ENCODE data around the gene ADCY9.

ADCY9 gene

DNA sequence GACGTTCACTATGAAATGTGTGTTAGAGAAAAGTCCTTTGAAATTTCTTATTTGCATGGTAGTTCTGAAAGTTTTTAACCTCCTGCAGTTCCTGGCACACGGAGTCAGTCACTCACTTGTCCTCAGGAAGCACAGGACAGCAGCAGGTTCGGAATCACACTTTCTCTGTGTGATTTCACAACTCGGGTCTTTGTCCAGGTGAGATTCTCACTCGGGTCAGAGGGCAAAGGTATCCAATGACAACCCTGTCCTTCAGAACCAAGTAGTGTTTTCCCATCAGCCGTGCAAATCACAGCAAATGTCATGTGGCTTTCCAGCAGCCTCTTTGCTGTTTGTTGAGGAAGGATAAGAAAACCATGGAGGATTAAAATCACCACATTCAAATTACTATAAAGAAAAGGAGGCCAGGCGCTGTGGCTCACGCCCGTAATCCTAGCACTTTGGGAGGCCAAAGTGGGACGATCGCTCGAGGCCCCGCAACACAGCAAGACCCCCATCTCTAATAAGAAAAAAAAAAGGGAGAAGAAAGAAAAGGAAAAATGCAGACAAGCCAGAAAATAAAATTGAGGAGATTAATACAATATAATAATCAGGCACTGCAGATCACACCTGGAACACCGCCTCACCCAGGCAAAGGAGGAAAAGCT lies 22.0 kb downstream of the ADCY9 start:
- DNase-seq (ENCODE audit: low read depth): no peak
- TF ChIP-seq, protein P1, sequence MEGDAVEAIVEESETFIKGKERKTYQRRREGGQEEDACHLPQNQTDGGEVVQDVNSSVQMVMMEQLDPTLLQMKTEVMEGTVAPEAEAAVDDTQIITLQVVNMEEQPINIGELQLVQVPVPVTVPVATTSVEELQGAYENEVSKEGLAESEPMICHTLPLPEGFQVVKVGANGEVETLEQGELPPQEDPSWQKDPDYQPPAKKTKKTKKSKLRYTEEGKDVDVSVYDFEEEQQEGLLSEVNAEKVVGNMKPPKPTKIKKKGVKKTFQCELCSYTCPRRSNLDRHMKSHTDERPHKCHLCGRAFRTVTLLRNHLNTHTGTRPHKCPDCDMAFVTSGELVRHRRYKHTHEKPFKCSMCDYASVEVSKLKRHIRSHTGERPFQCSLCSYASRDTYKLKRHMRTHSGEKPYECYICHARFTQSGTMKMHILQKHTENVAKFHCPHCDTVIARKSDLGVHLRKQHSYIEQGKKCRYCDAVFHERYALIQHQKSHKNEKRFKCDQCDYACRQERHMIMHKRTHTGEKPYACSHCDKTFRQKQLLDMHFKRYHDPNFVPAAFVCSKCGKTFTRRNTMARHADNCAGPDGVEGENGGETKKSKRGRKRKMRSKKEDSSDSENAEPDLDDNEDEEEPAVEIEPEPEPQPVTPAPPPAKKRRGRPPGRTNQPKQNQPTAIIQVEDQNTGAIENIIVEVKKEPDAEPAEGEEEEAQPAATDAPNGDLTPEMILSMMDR (IDR thresholded peaks at IDR 0.05; ENCODE audit: low read length, missing control alignments): no peak
- no peak overlapping the region for H3K4me3 ChIP-seq (replicated peaks; ENCODE audit: low read depth, low read length)

DNA sequence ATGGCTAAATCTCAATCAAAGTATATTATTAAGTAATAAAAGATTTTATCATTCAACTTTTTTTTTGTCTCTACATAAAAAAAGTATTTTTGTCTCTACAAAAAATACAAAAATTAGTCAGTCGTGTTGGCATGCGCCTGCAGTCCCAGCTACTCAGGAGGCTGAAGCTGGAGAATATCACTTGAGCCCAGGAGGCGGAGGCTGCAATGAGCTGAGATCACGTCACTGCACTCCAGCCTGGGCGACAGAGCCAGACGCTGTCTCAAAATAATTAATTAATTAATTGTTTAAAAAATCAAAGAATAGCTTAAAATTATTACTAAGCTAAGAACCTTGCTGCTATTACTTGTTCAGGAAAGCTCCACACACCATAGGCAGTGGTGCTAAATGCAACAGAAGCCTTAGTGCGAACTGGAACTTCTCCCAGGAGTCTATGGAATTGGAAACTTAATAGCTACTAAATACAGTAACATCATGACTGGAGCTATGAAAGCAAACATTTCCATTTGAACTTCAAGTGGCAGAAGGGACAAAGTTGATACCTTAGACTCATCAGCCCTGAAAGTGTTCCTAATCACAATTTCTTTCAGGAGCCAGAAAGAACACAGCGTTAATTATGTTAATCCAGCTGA lies 22.6 kb downstream of the ADCY9 start:
- peak overlapping the region; percentile 27 for H3K4me3 ChIP-seq (replicated peaks; ENCODE audit: low read depth, low read length)
- TF ChIP-seq, protein P1 (IDR thresholded peaks at IDR 0.05; ENCODE audit: low read length, missing control alignments): no peak
- DNase-seq (ENCODE audit: low read depth): peak; percentile 55

DNA sequence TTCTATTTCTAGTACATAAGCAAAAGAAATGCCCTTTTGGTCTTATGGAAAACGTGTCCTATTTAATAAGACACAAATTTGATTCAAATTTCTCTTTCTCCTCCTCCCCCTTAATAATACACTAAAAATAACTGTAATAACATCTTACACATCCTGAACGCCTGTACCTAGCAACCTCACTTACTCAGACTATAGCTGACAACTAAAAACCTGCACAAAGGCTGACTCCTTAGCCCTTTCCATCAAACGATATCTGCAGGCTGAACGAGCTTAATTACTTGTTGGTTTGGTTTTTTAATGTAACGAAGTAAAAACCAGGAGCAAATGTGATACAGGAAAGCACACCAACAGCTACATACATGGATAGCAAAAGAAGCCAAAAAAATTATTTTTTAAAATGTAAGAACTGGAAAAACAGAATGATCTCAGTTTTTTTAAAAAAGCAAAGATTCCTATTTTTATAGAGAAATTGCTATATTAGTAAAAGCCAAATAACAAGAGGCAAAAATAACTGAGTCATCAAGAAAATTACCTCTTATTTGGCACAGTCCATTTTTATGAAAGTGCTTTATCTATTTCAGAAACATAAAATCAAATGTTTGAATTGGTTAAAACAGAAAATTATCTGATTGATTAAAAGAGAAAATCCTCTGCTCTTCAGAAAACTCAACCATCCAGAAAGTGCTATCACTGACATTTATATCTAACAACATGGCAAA lies 23.5 kb downstream of the ADCY9 start:
- TF ChIP-seq, protein P1 (IDR thresholded peaks at IDR 0.05; ENCODE audit: low read length, missing control alignments): no peak
- no peak overlapping the region for H3K4me3 ChIP-seq (replicated peaks; ENCODE audit: low read depth, low read length)

DNA sequence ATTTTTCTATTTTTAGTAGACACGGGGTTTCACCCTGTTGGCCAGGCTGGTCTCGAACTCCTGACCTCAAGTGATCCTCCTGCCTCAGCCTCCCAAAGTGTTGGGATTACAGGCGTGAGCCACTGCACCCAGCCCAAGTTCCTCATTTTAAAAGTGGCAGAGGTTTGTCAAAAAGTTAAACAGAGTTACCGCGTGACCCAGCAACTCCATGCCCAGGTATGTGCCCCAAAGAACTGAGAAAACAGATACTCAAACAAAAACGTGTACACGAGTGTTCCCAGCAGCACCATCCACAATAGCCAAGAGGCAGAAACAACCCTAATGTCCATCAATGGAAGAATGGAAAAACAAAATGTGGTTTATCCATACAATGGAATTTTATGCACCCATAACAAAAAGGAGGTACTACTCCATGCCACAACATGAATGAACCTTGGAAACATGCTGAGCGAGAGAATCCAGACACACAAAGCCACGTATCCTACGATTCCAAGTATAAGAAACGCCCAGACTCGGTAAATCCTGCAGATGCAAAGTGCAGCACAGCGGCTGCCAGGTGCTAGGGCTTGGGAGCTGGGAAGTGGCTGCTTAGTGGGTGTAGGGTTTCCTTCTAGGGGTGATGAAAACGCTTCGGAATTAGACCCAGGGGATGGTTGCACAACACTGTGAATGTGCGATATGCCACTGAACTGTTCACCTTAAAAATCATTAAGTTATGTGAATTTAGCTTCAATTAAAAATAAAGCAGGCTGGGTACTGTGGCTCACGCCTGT lies 24.8 kb downstream of the ADCY9 start:
- no peak for DNase-seq (ENCODE audit: low read depth)
- TF ChIP-seq, protein P1 (IDR thresholded peaks at IDR 0.05; ENCODE audit: low read length, missing control alignments): no peak
- no peak overlapping the region for H3K4me3 ChIP-seq (replicated peaks; ENCODE audit: low read depth, low read length)

More for the DNA sequence above, 23.5 kb downstream of the ADCY9 start:
- no peak for DNase-seq (ENCODE audit: low read depth)

DNA sequence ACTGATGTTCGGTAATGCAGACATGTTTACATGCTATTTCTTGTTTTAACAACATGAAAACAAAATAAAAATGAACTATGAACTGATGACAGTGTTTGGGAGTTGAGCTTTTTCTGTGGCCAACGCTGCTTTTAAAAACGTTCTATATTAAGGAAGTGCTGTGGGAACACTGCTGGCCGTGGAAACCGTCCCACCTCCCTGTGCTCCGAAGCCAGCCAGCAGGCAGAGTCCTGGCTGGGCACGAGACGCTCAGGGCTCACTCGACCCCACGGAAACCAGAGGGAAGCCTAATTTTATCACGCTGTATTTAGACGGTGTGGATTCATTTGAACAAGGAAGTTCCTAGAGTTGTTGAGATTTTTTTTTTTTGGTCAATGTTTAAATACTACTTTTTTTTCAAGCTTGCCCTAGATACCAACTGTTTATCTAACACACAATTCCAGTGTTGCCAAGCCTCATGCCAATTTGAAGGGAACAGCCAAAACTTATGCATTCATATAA lies 25.8 kb downstream of the ADCY9 start:
- TF ChIP-seq, protein P1 (IDR thresholded peaks at IDR 0.05; ENCODE audit: low read length, missing control alignments): no peak
- no peak overlapping the region for H3K4me3 ChIP-seq (replicated peaks; ENCODE audit: low read depth, low read length)
- DNase-seq (ENCODE audit: low read depth): peak; percentile 27

DNA sequence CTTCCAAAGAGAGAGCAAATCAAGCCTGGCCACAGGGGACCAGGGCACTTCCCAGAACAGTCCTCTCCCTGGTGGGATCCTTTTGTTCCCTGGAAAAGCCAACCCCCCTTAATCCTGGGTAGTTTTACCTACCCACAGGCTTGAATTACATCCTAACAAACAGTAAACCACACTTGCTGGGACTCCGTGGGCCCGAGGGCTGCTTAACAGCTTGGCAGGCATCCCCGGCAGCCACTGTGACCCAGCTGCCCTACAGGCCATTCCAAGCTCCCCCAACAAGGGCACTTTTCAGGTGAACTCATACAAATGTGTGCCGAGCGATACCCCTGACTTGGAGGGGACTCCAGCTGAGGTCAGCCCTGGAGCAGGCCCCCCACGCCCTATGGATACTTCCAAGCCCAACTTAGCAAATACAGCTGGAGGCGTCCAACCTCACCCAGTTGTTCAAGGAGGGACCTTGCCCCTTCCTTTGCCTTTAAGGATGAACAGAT lies 26.4 kb downstream of the ADCY9 start:
- TF ChIP-seq, protein P1 (IDR thresholded peaks at IDR 0.05; ENCODE audit: low read length, missing control alignments): no peak
- DNase-seq (ENCODE audit: low read depth): no peak
- no peak overlapping the region for H3K4me3 ChIP-seq (replicated peaks; ENCODE audit: low read depth, low read length)

All from fibroblast of pulmonary artery (primary cell).